Upper lobe of left lung (tissue), 6 donors: ENCODE results near the gene IGFL2. TPM values are rescaled to one million over a fixed set of nuclear protein-coding genes. Genes with fewer than 3 reads are reported as not detected.
"Not testable (repeated sequence)": the region's sequence is repeated elsewhere in the genome, so short reads cannot be mapped to it uniquely, and the experiment has no call there.

ENCODE experiments used
- ATAC-seq, 2 donors: fragments of 200-7000 bp; cut with Tn5 transposase; one replicate each; pipeline ENCODE4 v1.9.1; 2022; ENCODE audit warnings: mild to moderate bottlenecking in 2 of 2, moderate library complexity in 2 of 2; ENCODE audit not compliant: low FRiP score in 2 of 2
- DNase-seq, 2 donors: peaks; one replicate each; pipeline ENCODE4 v3.0.0-alpha.2; 2019 to 2020
- H3K27ac ChIP-seq, 4 donors: fragments of 200-600 bp; sonication (generic); one replicate each; pipeline ENCODE4 v1.5.1; 2016 to 2019
- H3K27me3 ChIP-seq, 4 donors: fragments of 200-600 bp; sonication (generic); one replicate each; pipeline ENCODE4 v1.5.1; 2017 to 2019
- H3K36me3 ChIP-seq, 4 donors: fragments of 200-600 bp; sonication (generic); one replicate each; pipeline ENCODE4 v1.5.1; 2016 to 2019
- H3K4me1 ChIP-seq, 4 donors: fragments of 200-600 bp; sonication (generic); one replicate each; pipeline ENCODE4 v1.5.1; 2018 to 2019
- H3K4me3 ChIP-seq, 4 donors: fragments of 200-600 bp; sonication (generic); one replicate each; pipeline ENCODE4 v1.5.1; 2017 to 2019; ENCODE audit warnings: mild to moderate bottlenecking in 2 of 4, moderate library complexity in 1 of 4
- H3K9me3 ChIP-seq, 4 donors: fragments of 200-600 bp; sonication (generic); one replicate each; pipeline ENCODE4 v1.5.1; 2018 to 2019
- CTCF ChIP-seq, 6 experiments: fragments of 450-650 bp in 4 of 6; fragments of 200-600 bp in 2 of 6; sonication (generic) in 2 of 6; IDR thresholded peaks; one replicate each; pipeline ENCODE4 v1.5.1; 2016 to 2019; ENCODE audit warnings: antibody characterized with exemption in 6 of 6
- EP300 ChIP-seq, 4 donors: sonication (generic); formaldehyde crosslinking; IDR thresholded peaks; one replicate each; pipeline ENCODE4 v1.5.1; 2017; ENCODE audit warnings: antibody characterized with exemption in 4 of 4, control low read depth in 2 of 4
- POLR2A ChIP-seq, 4 donors: fragments of 450-650 bp; IDR thresholded peaks; one replicate each; pipeline ENCODE4 v1.5.1; 2016 to 2017; ENCODE audit warnings: antibody characterized with exemption in 4 of 4, mild to moderate bottlenecking in 2 of 4
- POLR2AphosphoS5 ChIP-seq, 2 donors: sonication (generic); formaldehyde crosslinking; IDR thresholded peaks; one replicate each; pipeline ENCODE4 v1.5.1; 2017; ENCODE audit warnings: antibody characterized with exemption in 2 of 2
- WGBS, 2 donors: methylation state at CpG; one replicate each; pipeline ENCODE4 v1.1.5; 2017 to 2018; 5-methylcytosine and 5-hydroxymethylcytosine counted together
- total RNA-seq, 6 donors: library from RNA; depleted of rRNA in 4 of 6; stranded (reverse); fragments of >200 nt in 4 of 6; gene quantifications; one replicate each; pipeline versions ENCODE4 v1.1.0 to v1.2.1, GENCODE V29; 2016 to 2021
- donor health status: DM: no; HTN: no; CAD: no; lungs with moderate emphysema.
- donor health status: DM: no; HTN: yes; CAD: no; lungs with severe emphysema.

Gene IGFL2
- total RNA-seq, 6 donors from 2014 or later: 0.51 TPM; not detected in 5

GRCh38 chr19:46191972-46192371 is 43.9 kb downstream of the IGFL2 start:
- DNase-seq: no peak
- WGBS, 2 donors: 46 to 57% methylated on average over 3 of the region's 3 CpGs
- Histone ChIP-seq H3K27ac (no peak overlapping the region), H3K4me3 (no peak overlapping the region), H3K9me3 (no peaks in the 10 kb centered on the region), H3K4me1 (peaks cover 0 to 6% (median 0%) of the 10 kb centered on the region in 4 donors), H3K27me3 (peaks cover 0 to 5% (median 0%) of the 10 kb centered on the region in 4 donors), H3K36me3 (no peaks in the 10 kb centered on the region)
- ATAC-seq: no peak
- no peak for TF ChIP-seq CTCF (IDR thresholded peaks at IDR 0.05)
- TF ChIP-seq POLR2AphosphoS5 (IDR thresholded peaks at IDR 0.05): no peak
- TF ChIP-seq EP300 (IDR thresholded peaks at IDR 0.05): no peak
- TF ChIP-seq POLR2A (IDR thresholded peaks at IDR 0.05): no peak

GRCh38 chr19:46192626-46192991 is 44.6 kb downstream of the IGFL2 start:
- H3K9me3 ChIP-seq, H3K4me1 ChIP-seq, H3K36me3 ChIP-seq, DNase-seq, ATAC-seq, H3K4me3 ChIP-seq, H3K27me3 ChIP-seq: not testable (repeated sequence)
- peak overlapping the region in 1 of 4 donors; percentile 14 for H3K27ac ChIP-seq
- WGBS, 2 donors: 66 to 72% methylated on average over 5 of the region's 5 CpGs

DNA sequence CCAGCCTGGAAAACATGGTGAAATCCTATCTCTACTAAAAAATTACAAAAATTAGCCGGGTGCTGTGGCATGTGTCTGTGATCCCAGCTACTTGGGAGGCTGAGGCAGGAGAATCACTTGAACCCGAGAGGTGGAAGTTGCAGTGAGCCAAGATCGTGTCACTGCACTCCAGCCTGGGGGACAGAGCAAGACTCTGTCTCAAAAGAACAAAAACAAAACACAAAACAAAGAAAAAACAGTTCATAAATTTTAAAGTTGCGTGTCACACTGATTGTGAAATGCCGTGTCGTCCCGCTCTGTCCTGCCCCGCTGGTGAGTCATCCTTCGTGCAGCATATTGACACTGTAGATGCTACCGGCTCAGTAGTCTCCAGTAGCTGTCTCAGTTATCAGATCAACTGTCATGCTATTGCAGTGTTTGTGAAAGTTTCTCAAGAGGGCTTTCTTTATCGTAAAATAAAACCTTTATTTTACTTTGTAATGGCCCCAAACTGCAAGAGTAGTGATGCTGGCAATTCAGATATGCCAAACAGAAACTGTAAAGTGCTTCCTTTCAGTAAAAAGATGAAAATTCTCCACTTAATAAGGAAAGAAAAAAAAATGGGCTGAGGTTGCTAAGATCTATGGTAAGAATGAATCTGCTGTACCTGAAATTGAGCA is 45.1 kb downstream of the IGFL2 start:
- peak in 1 of 2 donors; percentile 82 for ATAC-seq
- peaks cover 0 to 5% (median 0%) of the 10 kb centered on the region in 4 donors for H3K27me3 ChIP-seq

DNA sequence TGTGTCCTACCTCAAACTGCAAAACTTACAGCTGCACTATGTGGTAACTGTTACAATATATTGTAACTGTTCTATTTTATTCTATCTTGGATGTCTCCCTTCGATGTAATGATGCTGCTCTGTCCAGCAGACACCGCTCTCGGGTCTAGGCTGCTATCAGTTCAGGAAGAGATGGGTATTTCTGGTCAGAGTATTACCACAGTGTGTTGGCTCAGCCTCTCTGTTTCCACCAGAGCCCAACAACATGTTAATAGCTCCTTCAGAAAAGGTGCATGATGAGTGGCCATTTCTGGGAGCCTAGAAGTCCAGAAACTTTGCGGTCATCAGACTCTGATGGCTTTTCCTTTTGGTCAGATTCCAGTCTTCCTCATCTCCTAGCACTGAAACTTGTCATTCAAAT is 45.6 kb downstream of the IGFL2 start:
- no peak for DNase-seq
- Histone ChIP-seq H3K4me3 (no peak overlapping the region), H3K9me3 (no peaks in the 10 kb centered on the region), H3K36me3 (no peaks in the 10 kb centered on the region), H3K27ac (no peak overlapping the region), H3K4me1 (peaks cover 0 to 6% (median 0%) of the 10 kb centered on the region in 4 donors), H3K27me3 (peaks cover 0 to 5% (median 0%) of the 10 kb centered on the region in 4 donors)
- no peak for TF ChIP-seq POLR2A (IDR thresholded peaks at IDR 0.05)
- TF ChIP-seq EP300 (IDR thresholded peaks at IDR 0.05): no peak
- TF ChIP-seq POLR2AphosphoS5 (IDR thresholded peaks at IDR 0.05): no peak
- TF ChIP-seq CTCF (IDR thresholded peaks at IDR 0.05): no peak
- WGBS, 2 donors: 78 to 79% methylated on average over 4 of the region's 4 CpGs
- ATAC-seq: no peak

More for the DNA sequence above, 45.1 kb downstream of the IGFL2 start:
- TF ChIP-seq EP300 (IDR thresholded peaks at IDR 0.05) (no peak), POLR2AphosphoS5 (IDR thresholded peaks at IDR 0.05) (peak in 1 of 2 donors; percentile 26)
- H3K36me3 ChIP-seq: no peaks in the 10 kb centered on the region
- peak in 1 of 2 donors; percentile 65 for DNase-seq
- no peak overlapping the region for H3K4me3 ChIP-seq
- WGBS, 2 donors: 28 to 35% methylated on average over 11 of the region's 11 CpGs
- no peaks in the 10 kb centered on the region for H3K9me3 ChIP-seq
- peaks cover 0 to 6% (median 0%) of the 10 kb centered on the region in 4 donors for H3K4me1 ChIP-seq
- H3K27ac ChIP-seq: peak overlapping the region in 1 of 4 donors; percentile 14

DNA sequence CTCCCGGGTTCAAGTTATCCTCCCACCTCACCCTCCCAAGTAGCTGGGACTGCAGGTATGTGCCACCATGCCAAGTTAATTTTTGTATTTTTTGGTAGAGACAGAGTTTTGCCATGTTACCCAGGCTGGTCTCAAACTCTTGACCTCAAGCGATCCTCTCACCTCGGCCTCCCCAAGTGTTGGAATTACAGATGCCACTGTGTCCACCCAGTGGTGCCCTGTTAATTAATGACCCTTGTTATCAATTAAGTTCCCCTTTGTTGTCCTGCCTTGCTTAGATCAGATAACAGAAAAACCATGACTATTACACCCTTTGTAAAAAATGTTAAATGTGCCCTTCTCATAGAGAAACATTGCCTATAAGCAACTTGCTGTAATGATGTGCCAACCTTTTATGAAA is 47.1 kb downstream of the IGFL2 start:
- 75 to 87% methylated on average over 3 of the region's 3 CpGs for WGBS, 2 donors
- no peak for TF ChIP-seq CTCF (IDR thresholded peaks at IDR 0.05)
- no peak for TF ChIP-seq EP300 (IDR thresholded peaks at IDR 0.05)
- TF ChIP-seq POLR2A (IDR thresholded peaks at IDR 0.05): no peak
- TF ChIP-seq POLR2AphosphoS5 (IDR thresholded peaks at IDR 0.05): no peak
- H3K4me3 ChIP-seq: no peak overlapping the region
- no peaks in the 10 kb centered on the region for H3K36me3 ChIP-seq
- no peaks in the 10 kb centered on the region for H3K27me3 ChIP-seq
- no peak for ATAC-seq
- DNase-seq: no peak
- peaks cover 0 to 6% (median 0%) of the 10 kb centered on the region in 4 donors for H3K4me1 ChIP-seq
- no peak overlapping the region for H3K27ac ChIP-seq
- no peaks in the 10 kb centered on the region for H3K9me3 ChIP-seq

GRCh38 chr19:46195919-46196318 is 47.9 kb downstream of the IGFL2 start:
- H3K9me3 ChIP-seq, H3K4me3 ChIP-seq, H3K36me3 ChIP-seq, DNase-seq, H3K4me1 ChIP-seq, H3K27ac ChIP-seq, H3K27me3 ChIP-seq: not testable (repeated sequence)
- 85 to 91% methylated on average over 4 to 7 of the region's 7 CpGs for WGBS, 2 donors
- ATAC-seq: peak in 1 of 2 donors; percentile 39
